GM19238 (cell line): ENCODE data around the gene ZNF839.

Experiments
- DNase-seq: peaks from one replicate; pipeline ENCODE4 v3.0.0; 2011; ENCODE audit warnings: low spot score; ENCODE audit not compliant: insufficient read length

Gene ZNF839

GRCh38 chr14:102378830-102379229 lies 59.3 kb downstream of the ZNF839 start:
- DNase-seq = no peak

- no peak for DNase-seq
These were observed 67.5 kb downstream of the ZNF839 start for GRCh38 chr14:102387086-102387485.

GRCh38 chr14:102389246-102389645 lies 69.7 kb downstream of the ZNF839 start:
- DNase-seq = no peak

GRCh38 chr14:102390064-102390855 lies 70.7 kb downstream of the ZNF839 start:
- DNase-seq = no peak
